ENCODE data around the gene ADAD2. TPM values are rescaled to one million over a fixed set of nuclear protein-coding genes. Genes with fewer than 3 reads are reported as not detected.

ADAD2 gene
- total RNA-seq, 1 donor from 2014 or later: 1.1 TPM

DNA sequence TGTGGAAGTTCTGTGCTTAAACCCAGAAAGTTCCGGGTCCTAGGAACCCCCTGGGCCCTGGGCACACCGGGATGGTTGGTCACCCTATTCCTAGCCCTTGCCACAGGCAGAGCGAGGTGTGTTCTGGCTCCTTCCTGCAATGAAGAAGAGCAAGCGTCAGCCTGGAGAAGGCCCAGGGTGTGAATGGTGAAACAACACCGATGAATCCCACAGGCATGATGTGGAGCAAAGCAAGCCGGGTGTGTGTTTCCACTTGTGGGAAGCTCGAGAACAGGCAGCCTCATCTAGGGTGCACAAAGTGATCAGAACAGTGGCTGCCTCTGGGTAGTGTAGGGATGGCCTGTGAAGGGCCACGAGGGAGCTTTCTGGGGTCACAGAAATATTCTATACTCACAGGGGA is 35.1 kb downstream of the ADAD2 start:
- no peak for ATAC-seq

- no peak for ATAC-seq
Observed at GRCh38 chr16:84227548-84227947, 36.6 kb downstream of the ADAD2 start.

DNA sequence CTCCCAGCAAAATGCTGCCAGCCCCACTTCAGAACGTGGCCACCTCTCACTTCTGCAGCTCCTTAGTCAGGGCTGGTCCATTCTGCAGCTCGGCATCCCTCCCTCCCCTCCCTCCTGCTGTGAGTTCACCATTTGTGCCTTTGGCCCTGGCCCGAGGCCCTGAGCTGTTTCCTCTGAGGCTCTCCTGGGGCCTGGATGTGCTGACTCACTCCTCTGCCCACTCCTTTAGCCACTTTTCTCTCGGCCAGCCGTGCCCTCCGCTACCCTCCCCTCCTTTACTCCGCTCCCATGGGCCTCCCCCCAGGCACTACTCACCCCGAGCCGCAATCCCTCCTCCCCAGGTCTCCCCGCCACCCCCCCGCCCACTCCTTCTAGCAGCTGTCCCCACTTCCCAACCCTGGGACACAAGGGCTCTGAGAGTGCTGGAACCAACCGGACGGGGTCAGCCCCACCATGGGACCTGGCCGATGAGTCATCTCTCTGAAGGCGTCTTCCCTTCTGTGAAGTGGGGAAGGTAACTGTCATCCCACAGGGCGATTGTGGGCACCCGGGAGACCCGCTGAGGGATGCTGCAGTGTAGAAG is 37.4 kb downstream of the ADAD2 start:
- ATAC-seq: peak; percentile 34

DNA sequence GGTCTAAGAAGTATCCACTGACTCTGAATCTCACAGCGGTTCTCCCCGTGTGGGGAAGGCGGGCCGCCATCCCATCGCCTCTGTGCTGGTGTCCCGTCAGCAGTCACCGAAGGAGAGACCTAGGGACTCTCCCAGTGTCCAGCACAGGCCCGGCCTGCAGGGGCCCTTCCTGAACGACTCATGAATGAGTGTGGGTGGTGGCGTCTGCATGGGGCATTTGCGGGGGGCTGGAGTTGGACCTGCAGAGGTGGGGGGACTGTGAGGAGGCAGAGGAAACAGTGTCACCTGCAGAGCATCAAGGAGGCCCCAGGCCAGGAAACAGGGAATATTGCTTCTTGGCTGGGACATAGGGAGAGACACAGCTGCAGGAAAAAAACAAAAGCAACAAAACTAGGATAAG is 38.5 kb downstream of the ADAD2 start:
- ATAC-seq: peak; percentile 24

DNA sequence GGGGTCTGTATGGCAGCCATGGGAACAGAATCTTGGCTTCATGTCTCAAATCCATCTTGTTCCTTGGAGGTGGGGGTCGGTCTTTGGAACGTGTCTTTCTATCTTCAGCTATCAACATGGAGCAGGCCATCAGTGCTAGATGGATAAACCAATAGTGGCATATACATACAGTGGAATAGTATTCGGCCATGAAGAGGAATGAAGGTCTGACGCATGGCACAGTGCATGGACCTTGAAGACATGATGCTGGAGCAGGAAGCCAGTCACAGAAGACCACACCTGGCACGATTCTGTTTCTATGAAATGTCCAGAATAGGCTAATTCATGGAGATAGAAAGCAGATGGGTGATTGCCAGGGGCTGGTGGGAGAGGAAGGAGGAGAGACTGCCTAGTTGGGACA is 41.1 kb downstream of the ADAD2 start:
- no peak for ATAC-seq

DNA sequence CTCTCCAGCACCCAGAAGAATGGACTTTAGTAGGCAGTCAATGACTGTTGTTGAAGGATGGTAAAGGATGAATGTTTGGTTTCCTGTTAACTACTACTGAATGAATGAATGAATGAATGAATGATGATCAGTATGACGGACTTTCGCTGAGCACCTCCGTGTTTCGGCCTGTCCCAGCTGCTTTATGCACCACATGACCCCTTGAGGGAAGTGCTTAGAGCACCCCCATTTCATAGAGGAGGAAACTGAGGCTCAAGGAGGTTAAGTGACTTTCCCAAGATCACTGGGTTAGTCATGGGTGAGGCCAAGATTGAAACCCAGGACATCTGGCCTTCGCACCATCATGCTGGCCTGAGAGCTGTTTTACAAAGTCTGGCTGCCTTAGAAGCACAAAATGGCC is 42.0 kb downstream of the ADAD2 start:
- no peak for ATAC-seq

DNA sequence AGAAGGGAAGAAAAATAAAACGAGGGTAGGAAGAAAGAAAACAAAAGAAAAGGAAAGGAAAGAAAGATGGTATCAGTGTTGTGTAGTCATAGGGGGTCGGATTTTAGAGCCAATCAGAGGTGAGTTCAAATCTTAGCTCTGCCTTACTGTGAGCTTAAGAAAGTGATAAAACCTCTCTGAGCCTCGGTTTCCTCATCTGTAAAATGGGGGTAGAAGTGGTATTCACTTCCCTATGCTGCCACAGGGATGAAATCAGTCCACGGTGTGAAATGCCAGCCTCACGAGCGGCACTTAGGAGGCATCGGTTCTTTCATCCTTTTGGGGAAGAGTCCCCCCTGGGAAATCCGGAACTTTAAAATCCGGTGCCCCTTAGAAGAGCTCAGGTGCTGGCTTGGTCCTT is 42.8 kb downstream of the ADAD2 start:
- no peak for ATAC-seq

DNA sequence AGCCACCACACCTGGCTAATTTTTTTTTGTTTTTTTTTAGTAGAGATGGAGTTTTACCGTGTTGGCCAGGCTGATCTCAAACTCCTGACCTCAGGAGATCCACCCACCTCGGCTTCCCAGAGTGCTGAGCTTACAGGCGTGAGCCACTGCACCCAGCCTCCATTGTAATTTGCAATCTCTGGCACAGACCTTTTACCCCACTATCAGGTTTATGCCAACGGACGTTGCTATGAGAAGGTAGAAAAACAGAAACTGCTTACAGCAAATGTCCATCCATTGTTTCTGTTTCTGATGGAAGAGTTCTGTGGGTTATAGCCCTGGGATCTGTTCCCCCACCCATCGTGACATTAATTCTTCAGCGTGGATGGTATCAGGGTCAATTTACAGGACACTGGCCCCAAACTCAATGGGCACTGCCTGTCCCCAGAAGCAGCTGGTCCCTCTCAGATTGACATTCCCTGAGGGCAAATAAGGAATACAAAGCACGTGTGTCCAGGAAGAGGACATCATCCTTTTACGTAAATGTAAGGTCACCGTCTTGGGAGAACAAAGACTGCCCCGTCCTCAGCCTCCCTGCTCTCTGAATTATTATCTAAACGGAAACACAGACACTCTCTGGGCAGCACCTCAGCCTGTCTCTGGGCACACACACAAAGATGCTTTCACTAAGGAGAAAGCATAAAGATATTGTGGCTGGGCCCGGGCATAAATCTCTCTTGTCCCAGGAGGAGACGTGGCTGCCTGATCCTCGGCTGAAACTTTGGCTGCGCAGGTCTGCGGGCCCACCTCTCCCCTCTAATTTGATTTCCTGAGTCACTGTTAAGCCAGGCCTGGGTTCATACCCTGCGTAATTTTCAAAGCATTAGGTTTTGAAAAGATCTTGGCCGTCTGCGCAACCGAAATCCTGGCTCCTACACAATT is 43.6 kb downstream of the ADAD2 start:
- no peak for ATAC-seq

- no peak for ATAC-seq
Observed at GRCh38 chr16:84236671-84237070, 45.7 kb downstream of the ADAD2 start.

- ATAC-seq: no peak
Observed at GRCh38 chr16:84237994-84238750, 47.2 kb downstream of the ADAD2 start.

DNA sequence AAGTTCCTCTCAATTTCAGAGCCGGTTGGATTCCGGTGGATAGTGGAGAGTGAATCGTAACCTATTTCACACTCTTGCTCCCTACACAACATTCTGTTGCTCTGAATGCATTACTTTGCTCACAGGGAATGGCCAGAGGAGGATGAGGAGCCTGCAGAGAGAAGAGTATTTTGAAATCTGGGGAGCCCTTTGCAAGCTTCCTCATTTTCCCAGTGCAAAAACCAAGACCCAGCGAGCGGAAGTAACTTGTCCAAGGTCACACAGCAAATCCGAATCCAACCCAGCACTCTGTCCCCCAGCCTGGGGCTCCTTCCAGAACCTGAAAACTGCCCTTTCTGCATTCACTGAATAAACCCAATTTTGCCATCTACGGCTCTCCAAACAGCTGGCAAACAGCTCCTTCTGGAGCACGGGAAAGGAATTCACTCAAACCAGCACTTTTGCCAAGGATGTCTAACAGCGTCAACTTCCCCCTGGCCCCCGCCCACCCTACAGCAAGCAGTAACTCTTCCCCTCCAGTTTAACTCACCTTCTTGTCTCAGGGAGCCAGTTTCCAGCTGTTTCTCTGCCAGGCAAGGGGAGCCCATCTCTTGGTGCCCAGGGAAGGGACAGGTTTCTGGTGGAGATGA is 48.3 kb downstream of the ADAD2 start:
- ATAC-seq: no peak

DNA sequence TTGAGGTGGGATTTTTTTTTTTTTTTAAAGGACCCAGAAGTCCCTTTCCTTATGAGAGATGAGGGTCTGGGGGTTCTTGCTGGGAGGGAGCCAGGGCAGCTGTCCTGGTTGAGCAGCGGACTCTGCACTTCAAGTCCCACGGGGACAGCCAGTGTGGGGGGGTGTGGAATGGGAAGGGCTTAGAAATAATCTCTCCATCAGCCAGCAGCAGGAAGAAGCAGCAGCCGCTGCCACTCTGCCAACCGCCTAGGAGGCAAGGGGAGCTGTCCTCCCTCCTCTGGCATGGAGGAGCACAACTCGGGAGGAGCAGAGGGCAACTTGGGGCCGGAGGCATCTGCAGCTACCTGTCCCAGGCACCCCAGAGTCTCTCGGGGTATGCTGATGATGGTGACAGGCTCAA is 49.0 kb downstream of the ADAD2 start, which contains the start of gene KCNG4:
KCNG4 (minus strand) TSS at position 104 of the 400 bp plus-strand sequence. CDS start 2,527 bp downstream, outside the sequence.
- no peak for ATAC-seq

DNA sequence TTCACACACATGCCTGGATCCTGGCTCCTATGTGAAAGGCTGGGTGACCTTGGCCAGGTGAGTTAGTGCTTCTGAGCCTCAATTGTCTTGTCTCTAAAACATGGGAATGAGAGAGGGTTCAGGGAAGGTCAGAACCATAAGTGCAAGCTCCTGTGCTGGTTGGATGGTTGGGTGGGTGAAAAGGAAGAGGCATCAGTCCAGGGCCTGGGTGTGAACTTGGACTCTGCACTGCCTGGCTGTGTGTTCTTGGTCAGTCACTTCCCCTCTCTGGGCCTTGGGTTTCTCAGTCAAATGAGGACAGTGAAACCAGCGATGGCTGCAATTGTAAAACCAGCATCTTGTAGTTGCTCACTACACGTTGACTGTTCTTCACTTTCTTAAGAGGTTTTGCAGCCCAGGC is 49.5 kb downstream of the ADAD2 start:
- no peak for ATAC-seq

DNA sequence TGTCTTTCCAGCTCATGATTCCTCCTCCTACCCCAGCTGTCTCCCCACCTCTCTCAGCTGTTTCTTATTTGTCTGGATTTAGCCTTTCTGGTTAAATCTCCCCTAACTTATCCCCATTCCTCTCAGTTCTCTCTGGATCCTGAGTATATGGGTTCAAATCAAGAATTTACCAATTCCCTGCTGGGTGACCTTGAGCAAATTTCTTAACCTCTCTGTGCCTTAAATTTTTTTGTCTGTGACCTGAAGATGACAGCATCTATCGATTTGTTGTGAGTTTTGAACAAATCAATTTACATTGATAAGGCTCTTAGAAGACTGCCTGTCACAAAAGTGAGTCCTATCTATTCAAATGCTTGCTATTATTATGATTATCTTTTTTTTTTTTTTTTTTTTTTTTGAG is 50.8 kb downstream of the ADAD2 start:
- ATAC-seq: no peak

DNA sequence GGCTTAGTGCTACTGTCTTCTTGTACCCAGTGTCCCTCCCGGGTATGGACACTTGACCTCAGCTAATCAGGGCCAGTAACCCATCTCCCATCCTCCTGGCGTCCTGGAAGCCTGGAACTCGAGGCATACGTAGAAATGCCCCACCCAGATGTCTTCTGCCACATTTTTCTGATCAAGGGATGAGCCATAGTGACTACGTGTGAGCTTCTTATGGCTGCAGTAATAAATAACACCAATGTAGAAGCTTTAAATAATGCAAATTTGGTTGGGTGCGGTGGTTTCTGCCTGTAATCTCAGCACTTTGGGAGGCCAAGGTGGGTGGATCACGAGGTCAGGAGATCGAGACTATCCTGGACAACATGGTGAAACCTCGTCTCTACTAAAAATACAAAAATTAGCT is 51.9 kb downstream of the ADAD2 start:
- no peak for ATAC-seq

- no peak for ATAC-seq
Observed at GRCh38 chr16:84243732-84244131, 52.8 kb downstream of the ADAD2 start.

DNA sequence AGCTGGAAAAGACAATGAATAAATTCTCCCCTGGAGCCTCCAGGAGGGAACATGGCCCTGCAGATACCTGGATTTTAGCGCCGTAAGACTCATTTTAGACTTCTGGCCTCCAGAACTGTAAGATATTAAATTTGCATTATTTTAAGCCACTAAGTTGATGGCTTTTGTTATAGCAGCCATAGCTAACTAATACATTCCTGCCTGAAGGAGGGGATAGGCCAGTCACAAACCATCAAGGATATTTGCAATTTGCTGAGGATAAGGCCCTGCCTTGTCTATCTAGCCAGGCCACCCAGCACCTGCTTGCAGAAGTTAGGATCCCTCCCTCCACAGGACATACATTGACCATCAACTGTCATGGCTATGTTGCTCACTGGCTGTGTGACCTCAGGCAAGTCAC is 53.8 kb downstream of the ADAD2 start:
- ATAC-seq: no peak

DNA sequence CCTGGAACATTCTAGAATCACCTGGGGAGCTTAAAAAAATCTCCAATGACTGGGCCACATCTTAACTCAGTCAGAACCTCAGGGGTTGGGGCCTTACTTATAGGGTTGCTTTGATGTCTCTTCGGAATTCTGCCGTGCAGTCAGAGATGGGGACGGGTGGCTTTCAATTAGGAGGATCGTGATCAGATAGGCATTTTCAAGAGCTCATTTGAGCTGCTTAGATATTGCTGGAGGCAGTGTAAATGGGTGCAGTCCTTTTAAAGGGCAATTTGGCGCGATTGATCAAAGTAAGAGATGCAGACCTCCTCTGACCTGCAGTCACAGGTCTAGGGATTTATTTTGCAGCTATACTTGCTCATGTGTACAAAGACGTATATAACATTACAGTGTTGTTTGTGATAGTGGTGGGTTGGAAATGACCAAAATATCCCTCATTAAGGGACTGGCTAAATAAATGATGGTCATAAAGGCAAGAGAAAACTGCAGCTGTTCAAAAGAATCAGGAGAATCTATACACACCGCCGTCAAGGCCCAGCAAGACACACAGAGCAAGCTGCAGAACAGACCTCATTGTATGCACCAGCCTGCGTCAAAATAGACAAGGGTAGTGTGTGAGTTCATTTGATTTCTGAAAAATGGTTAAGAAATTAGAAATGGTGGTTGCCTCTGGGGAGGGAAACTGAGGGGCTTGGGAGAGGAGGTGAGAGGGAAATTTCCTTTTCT is 55.2 kb downstream of the ADAD2 start:
- no peak for ATAC-seq

DNA sequence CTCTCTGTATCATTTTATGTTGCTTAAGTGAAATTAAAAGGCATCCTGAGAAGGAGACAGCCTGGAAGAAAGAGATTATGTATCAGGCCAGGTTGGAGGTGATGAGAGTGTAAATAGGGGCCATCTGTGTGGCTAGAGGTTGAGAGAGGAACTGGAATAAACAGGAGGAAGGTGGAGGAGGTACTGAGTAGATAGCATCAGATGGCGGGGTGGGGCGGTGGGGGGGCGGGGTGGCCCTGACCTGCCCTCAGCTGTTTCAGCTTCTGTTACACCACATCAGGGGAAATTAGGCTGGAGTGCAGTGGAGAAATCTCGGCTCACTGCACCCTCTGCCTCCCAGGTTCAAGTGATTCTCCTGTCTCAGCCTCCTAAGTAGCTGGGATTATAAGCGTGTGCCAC is 55.7 kb downstream of the ADAD2 start:
- no peak for ATAC-seq

Measured in esophagus mucosa (tissue), 1 donor.